Left hindlimb (tissue), 1 donor: ENCODE data around the gene PNMA8A.

Source experiments
- DNase-seq: peaks from one replicate; pipeline ENCODE4 v3.0.0-alpha.2; 2018

Gene PNMA8A

DNA sequence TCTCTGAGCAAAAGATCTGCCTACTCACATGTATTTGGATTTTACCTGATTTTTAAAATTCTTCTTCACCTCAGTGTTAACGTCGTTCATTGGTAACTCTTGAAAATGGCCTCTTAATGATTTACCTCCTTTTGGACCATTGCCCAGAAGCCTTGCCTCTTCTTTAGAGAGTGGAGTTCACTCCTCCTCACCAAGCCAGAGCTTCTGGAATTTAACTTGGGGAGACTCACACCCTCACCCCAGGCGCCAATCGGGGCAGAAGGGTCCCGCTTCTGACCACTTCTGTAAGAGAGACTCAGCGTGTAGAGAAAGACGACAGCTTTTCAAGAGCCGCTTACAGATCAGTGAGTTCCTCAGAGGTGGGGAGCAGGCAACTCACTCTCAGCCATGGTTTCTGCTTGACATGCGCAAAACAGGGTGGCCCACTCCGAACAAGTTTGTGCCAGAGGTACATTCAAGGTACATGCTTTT is 45.3 kb downstream of the PNMA8A start:
- DNase-seq = no peak

DNA sequence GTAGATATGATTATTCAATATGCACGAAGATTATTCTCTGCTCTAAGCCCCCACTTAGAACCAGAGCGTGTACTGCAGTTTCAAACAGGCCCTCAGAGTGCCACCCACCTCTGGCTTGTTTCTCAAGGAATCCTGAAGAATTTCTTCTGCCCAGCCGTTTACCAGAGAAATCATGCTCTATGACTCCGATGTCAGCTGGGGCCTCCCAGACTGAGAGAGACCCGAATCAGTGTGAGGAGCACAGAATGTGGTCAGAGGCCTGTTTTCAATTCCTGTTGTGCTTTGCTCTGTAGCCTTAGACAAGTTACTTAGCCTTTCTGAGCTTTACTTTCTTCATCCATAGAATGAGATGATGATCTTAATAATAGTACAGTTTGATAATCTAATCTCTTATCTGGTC is 48.2 kb downstream of the PNMA8A start:
- no peak for DNase-seq

DNA sequence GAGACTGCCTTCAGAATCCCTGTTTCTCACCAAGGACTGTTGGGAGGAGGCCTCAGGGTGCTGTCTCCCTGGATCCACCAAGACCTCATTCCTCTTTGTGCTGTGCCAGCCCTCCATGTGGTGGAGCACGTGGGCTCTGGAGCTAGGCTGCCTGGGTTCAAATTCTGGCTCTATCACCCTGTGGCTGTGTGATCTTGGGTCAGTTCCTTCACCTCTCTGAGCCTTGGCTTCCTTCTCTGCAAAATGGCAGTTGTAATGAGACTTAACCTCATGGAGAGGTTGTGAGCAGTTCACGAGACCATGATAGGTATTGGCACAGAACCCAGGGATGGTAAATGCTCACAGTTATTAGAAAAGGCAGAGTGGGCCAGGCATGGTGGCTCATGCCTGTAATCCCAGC is 49.0 kb downstream of the PNMA8A start:
- no peak for DNase-seq

DNA sequence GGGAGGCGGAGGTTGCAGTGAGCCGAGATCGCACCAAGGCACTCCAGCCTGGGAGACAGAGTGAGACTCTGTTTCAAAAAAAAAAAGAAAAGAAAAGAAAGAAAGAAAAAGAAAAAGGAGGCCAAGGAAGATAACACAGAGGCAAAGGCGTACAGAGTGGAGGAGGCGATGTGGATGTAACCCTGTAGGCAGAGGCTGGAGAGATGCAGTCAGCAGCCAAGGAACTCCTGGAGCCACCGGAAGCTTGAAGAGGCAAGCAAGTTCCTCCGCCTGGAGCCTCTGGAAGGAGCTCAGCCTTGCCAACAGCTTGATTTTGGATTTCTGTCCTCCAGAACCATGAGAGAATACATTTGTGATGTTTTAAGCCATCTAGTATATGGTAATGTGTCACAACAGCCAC is 51.3 kb downstream of the PNMA8A start:
- DNase-seq = no peak
